SK-N-SH (cell line): ENCODE data around the gene ANKRD33B. TPM values are rescaled to one million over a fixed set of nuclear protein-coding genes. Genes with fewer than 3 reads are reported as not detected.

Experiments used
- CTCF ChIA-PET: fragments of 300-600, 350-600 bp; formaldehyde crosslinking; extraction: SDS; loops from one replicate; lab custom pipeline; 2021; lab: Yijun Ruan, JAX
- POLR2A ChIA-PET: fragments of 350-600 bp; sonication (Branson Sonifier 250); formaldehyde crosslinking; extraction: SDS; loops from one replicate; lab custom pipeline; 2020; ENCODE audit warnings: antibody characterized with exemption, inconsistent platforms; lab: Yijun Ruan, JAX
- DNase-seq: peaks from one replicate; pipeline ENCODE4 v3.0.0; 2012
- H2AFZ ChIP-seq: fragments of 200-600 bp; sonication (generic); 2 replicates; pipeline ENCODE4 v1.8.1; 2016; ENCODE audit warnings: antibody characterized with exemption, mild to moderate bottlenecking, low read depth
- H3F3A ChIP-seq: fragments of 200-600 bp; sonication (generic); replicated peaks from 2 replicates; pipeline ENCODE3; 2016; ENCODE audit warnings: antibody characterized with exemption, mild to moderate bottlenecking; ENCODE audit not compliant: insufficient read depth
- H3K27ac ChIP-seq, 2 experiments: fragments of 200-500 bp in 1 of 2; fragments of 200-600 bp in 1 of 2; sonication (Bioruptor generic) in 1 of 2; sonication (generic), shearing (Covaris generic) in 1 of 2; 2 replicates each; pipeline versions ENCODE4 v1.5.1 to v1.6.1; 2014 to 2016; ENCODE audit warnings: low read depth in 2 of 2, inconsistent platforms in 1 of 2, low read length in 1 of 2, mild to moderate bottlenecking in 1 of 2, mixed read lengths in 1 of 2
- H3K27me3 ChIP-seq: fragments of 200-600 bp; sonication (generic), shearing (Covaris generic); 2 replicates; pipeline ENCODE4 v1.6.1; 2016; ENCODE audit warnings: mixed run types; ENCODE audit not compliant: insufficient read depth
- H3K36me3 ChIP-seq, 2 experiments: fragments of 200-500 bp in 1 of 2; fragments of 200-600 bp in 1 of 2; sonication (Bioruptor generic) in 1 of 2; sonication (generic) in 1 of 2; replicated peaks in 1 of 2; 2 replicates each; pipeline versions ENCODE3 to v1.5.1; 2014 to 2016; ENCODE audit warnings: low read length in 1 of 2, mild to moderate bottlenecking in 1 of 2; ENCODE audit not compliant: insufficient read depth in 2 of 2, control insufficient read depth in 1 of 2
- H3K4me1 ChIP-seq, 2 experiments: fragments of 200-500 bp in 1 of 2; fragments of 200-600 bp in 1 of 2; sonication (Bioruptor generic) in 1 of 2; sonication (generic), shearing (Covaris generic) in 1 of 2; 2 replicates each; pipeline versions ENCODE4 v1.5.1 to v1.6.1; 2014 to 2016; ENCODE audit warnings: low read depth in 1 of 2, low read length in 1 of 2, mixed run types in 1 of 2; ENCODE audit not compliant: insufficient read depth in 2 of 2, control insufficient read depth in 1 of 2
- H3K4me2 ChIP-seq: fragments of 200-600 bp; sonication (generic), shearing (Covaris generic); 2 replicates; pipeline ENCODE4 v1.6.1; 2017; ENCODE audit warnings: mixed run types
- H3K4me3 ChIP-seq, 2 experiments: fragments of 200-500 bp in 1 of 2; fragments of 200-600 bp in 1 of 2; sonication (Bioruptor generic) in 1 of 2; sonication (generic), shearing (Covaris generic) in 1 of 2; 2 replicates each; pipeline versions ENCODE4 v1.5.1 to v1.8.1; 2014 to 2016; ENCODE audit warnings: low read depth in 2 of 2, inconsistent platforms in 1 of 2, low read length in 1 of 2, mild to moderate bottlenecking in 1 of 2, mixed read lengths in 1 of 2, moderate library complexity in 1 of 2
- H3K79me2 ChIP-seq: fragments of 200-600 bp; sonication (generic); 2 replicates; pipeline ENCODE4 v1.8.1; 2017; ENCODE audit warnings: mild to moderate bottlenecking; ENCODE audit not compliant: insufficient read depth
- H3K9ac ChIP-seq: fragments of 200-600 bp; sonication (generic); 2 replicates; pipeline ENCODE4 v1.6.1; 2017; ENCODE audit warnings: mixed run types
- H3K9me2 ChIP-seq: fragments of 200-600 bp; sonication (generic); 2 replicates; pipeline ENCODE4 v1.6.1; 2017; ENCODE audit warnings: mixed run types
- H3K9me3 ChIP-seq: fragments of 200-600 bp; sonication (generic); 2 replicates; pipeline ENCODE4 v1.6.1; 2017; ENCODE audit warnings: mixed run types, mild to moderate bottlenecking, moderate library complexity
- H4K20me1 ChIP-seq: fragments of 200-600 bp; sonication (generic); 2 replicates; pipeline ENCODE4 v1.6.1; 2017; ENCODE audit warnings: mild to moderate bottlenecking, mixed run types; ENCODE audit not compliant: insufficient read depth
- FOXJ3 ChIP-seq: sonication (generic); formaldehyde crosslinking; IDR thresholded peaks from 2 replicates; pipeline ENCODE4 v1.5.1; 2020; ENCODE audit warnings: mild to moderate bottlenecking, missing genetic modification reagents
- FOXM1 ChIP-seq: IDR thresholded peaks from 2 replicates; pipeline ENCODE4 v1.4.0; 2012; ENCODE audit warnings: low read depth, mild to moderate bottlenecking
- GATA2 ChIP-seq: sonication (generic); formaldehyde crosslinking; IDR thresholded peaks from 2 replicates; pipeline ENCODE4 v1.5.0; 2020; ENCODE audit warnings: mild to moderate bottlenecking, missing genetic modification reagents
- MAX ChIP-seq: IDR thresholded peaks from 2 replicates; pipeline ENCODE4 v1.4.0; 2012; ENCODE audit warnings: low read depth
- MEF2A ChIP-seq: IDR thresholded peaks from 2 replicates; pipeline ENCODE4 v1.4.0; 2012; ENCODE audit warnings: low read depth, borderline replicate concordance
- MXI1 ChIP-seq: IDR thresholded peaks from 2 replicates; pipeline ENCODE4 v1.6.1; 2012; ENCODE audit warnings: mild to moderate bottlenecking, low read depth, low read length, improper control_type of control experiment
- PBX3 ChIP-seq: IDR thresholded peaks from 2 replicates; pipeline ENCODE4; 2012
- RAD21 ChIP-seq: IDR thresholded peaks from 2 replicates; pipeline ENCODE4 v1.6.1; 2012; ENCODE audit warnings: mild to moderate bottlenecking, low read length
- RCOR1 ChIP-seq: fragments of 150-350 bp; IDR thresholded peaks from 2 replicates; pipeline ENCODE4 v1.6.1; 2017; ENCODE audit warnings: antibody characterized with exemption, low read length
- SIN3A ChIP-seq: IDR thresholded peaks from 2 replicates; pipeline ENCODE4 v1.6.1; 2012; ENCODE audit warnings: low read depth, mild to moderate bottlenecking, low read length, moderate library complexity, borderline replicate concordance
- SMC3 ChIP-seq: IDR thresholded peaks from 2 replicates; pipeline ENCODE4 v1.6.1; 2012; ENCODE audit warnings: low read depth, low read length, improper control_type of control experiment
- TCF12 ChIP-seq: IDR thresholded peaks from 2 replicates; pipeline ENCODE4 v1.4.0; 2012
- YY1 ChIP-seq: IDR thresholded peaks from 2 replicates; pipeline ENCODE4 v1.4.0; 2012; ENCODE audit warnings: low read depth, mild to moderate bottlenecking
- WGBS: methylation state at CpG from one replicate; pipeline ENCODE4 v1.1.6; 2017; ENCODE audit warnings: low lambda C conversion rate; 5-methylcytosine and 5-hydroxymethylcytosine counted together
- polyA plus RNA-seq, 3 experiments: library from polyadenylated mRNA; depleted of rRNA; stranded (reverse); fragments of >200 nt; gene quantifications; 2 replicates each; pipeline ENCODE4 v1.2.3, GENCODE V29; 2012
- TF ChIP-seq, protein P1 (sequence below): fragments of 200-600 bp; sonication (generic); IDR thresholded peaks from 2 replicates; pipeline ENCODE4 v1.6.1; 2017; ENCODE audit warnings: antibody characterized with exemption, mild to moderate bottlenecking, moderate library complexity
- TF ChIP-seq, protein P2 (sequence below): IDR thresholded peaks from 2 replicates; pipeline ENCODE4 v1.4.0; 2012; ENCODE audit warnings: low read depth, borderline replicate concordance
- TF ChIP-seq, protein P3 (sequence below): IDR thresholded peaks from 2 replicates; pipeline ENCODE4 v1.6.1; 2012; ENCODE audit warnings: mild to moderate bottlenecking, low read depth, low read length, moderate library complexity

The ANKRD33B gene
- polyA plus RNA-seq, 1 of the 3 experiments (the other 2 are of a cell fraction): 1.8 TPM

GRCh38 chr5:10577371-10578292 is 13.8 kb downstream of the ANKRD33B start:
- Histone ChIP-seq H3K4me3 (no peak overlapping the region), H3K79me2 (peaks cover 18% of the 10 kb centered on the region; the same call in 1 of the 2 replicates), H2AFZ (no peak overlapping the region), H3K4me1 (peaks cover 0 to 12% of the 10 kb centered on the region in 2 experiments; a peak in 1 of 4 replicates), H3K9me3 (no peaks in the 10 kb centered on the region), H3K9me2 (no peaks in the 10 kb centered on the region), H3K27ac (peak overlapping the region in 1 of 2 experiments; percentile 65; a peak in 2 of 4 replicates), H3K4me2 (peak overlapping the region; percentile 45; the same call in 1 of the 2 replicates), H3K27me3 (no peaks in the 10 kb centered on the region), H3K9ac (no peak overlapping the region), H4K20me1 (0 out of 2 replicates have a peak, but pooled peaks cover 15% of the 10 kb centered on the region), H3F3A (no peaks in the 10 kb centered on the region), H3K36me3 (no peaks in the 10 kb centered on the region)
- 75% methylated on average over 16 of the region's 18 CpGs for WGBS
- CTCF ChIA-PET: interaction anchor here (1.0 kb wide), 2 partner anchors 50 to 52 kb away, joined by 3 to 4 read pairs; no protein-coding TSS in a partner anchor
- TF ChIP-seq, protein P1, sequence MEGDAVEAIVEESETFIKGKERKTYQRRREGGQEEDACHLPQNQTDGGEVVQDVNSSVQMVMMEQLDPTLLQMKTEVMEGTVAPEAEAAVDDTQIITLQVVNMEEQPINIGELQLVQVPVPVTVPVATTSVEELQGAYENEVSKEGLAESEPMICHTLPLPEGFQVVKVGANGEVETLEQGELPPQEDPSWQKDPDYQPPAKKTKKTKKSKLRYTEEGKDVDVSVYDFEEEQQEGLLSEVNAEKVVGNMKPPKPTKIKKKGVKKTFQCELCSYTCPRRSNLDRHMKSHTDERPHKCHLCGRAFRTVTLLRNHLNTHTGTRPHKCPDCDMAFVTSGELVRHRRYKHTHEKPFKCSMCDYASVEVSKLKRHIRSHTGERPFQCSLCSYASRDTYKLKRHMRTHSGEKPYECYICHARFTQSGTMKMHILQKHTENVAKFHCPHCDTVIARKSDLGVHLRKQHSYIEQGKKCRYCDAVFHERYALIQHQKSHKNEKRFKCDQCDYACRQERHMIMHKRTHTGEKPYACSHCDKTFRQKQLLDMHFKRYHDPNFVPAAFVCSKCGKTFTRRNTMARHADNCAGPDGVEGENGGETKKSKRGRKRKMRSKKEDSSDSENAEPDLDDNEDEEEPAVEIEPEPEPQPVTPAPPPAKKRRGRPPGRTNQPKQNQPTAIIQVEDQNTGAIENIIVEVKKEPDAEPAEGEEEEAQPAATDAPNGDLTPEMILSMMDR: no peak
- TF ChIP-seq SIN3A (no peak), YY1 (no peak), MEF2A (peak; percentile 66; the same call in 1 of the 2 replicates), TCF12 (peak; percentile 12; the same call in 1 of the 2 replicates), FOXM1 (no peak), RAD21 (no peak), PBX3 (no peak), MXI1 (no peak), GATA2 (no peak), FOXJ3 (CRISPR knock-in tag) (no peak), RCOR1 (no peak), MAX (no peak), SMC3 (no peak)
- TF ChIP-seq, protein P2, sequence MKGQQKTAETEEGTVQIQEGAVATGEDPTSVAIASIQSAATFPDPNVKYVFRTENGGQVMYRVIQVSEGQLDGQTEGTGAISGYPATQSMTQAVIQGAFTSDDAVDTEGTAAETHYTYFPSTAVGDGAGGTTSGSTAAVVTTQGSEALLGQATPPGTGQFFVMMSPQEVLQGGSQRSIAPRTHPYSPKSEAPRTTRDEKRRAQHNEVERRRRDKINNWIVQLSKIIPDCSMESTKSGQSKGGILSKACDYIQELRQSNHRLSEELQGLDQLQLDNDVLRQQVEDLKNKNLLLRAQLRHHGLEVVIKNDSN: no peak
- TF ChIP-seq, protein P3, sequence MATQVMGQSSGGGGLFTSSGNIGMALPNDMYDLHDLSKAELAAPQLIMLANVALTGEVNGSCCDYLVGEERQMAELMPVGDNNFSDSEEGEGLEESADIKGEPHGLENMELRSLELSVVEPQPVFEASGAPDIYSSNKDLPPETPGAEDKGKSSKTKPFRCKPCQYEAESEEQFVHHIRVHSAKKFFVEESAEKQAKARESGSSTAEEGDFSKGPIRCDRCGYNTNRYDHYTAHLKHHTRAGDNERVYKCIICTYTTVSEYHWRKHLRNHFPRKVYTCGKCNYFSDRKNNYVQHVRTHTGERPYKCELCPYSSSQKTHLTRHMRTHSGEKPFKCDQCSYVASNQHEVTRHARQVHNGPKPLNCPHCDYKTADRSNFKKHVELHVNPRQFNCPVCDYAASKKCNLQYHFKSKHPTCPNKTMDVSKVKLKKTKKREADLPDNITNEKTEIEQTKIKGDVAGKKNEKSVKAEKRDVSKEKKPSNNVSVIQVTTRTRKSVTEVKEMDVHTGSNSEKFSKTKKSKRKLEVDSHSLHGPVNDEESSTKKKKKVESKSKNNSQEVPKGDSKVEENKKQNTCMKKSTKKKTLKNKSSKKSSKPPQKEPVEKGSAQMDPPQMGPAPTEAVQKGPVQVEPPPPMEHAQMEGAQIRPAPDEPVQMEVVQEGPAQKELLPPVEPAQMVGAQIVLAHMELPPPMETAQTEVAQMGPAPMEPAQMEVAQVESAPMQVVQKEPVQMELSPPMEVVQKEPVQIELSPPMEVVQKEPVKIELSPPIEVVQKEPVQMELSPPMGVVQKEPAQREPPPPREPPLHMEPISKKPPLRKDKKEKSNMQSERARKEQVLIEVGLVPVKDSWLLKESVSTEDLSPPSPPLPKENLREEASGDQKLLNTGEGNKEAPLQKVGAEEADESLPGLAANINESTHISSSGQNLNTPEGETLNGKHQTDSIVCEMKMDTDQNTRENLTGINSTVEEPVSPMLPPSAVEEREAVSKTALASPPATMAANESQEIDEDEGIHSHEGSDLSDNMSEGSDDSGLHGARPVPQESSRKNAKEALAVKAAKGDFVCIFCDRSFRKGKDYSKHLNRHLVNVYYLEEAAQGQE: no peak
- no peak for DNase-seq
- POLR2A ChIA-PET: no interaction called here
